Measurements from ENCODE around the gene SMIM13.

The SMIM13 gene

DNA sequence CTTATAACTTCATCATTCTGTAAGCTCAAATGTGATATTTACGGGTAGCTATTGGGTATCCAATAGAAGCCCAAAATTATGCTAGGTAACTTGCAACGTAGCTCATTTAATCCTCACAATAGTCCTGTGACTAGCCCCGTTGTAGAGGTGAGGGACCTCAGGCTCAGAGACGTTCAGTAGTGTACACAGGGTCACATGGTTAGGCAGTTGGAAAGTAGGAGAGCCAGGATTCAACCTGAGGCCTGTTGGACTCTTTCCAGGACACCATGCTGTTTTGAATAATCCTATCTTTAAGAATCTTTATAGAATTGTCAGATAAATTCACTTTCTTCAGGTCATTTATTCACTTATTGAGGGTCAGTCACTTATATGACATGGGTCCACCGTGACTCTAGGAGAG lies 40.3 kb upstream of the SMIM13 start:
- TF ChIP-seq RAD21 (IDR thresholded peaks at IDR 0.05; ENCODE audit: low read depth) = no peak
- no peak for TF ChIP-seq NFIC (IDR thresholded peaks at IDR 0.05)

DNA sequence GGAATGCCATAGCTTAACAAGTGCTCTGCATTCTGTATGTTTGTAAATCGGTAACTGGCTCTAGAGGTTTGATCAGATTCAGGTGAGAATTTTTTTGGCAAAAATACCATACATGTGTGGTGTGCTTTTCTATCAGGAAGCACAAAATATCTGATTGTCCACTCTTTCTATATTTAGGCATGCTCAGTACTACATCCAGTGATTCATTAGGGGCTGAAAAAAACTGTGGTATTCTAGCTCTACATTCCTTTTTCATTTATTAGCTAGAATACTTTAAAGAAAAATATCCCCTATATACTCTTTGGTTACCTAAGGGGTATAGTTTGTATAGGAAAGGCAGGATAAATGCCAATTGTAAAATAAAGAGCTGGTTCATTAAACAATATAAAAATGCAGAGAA lies 38.9 kb upstream of the SMIM13 start:
- TF ChIP-seq FOXM1 (IDR thresholded peaks at IDR 0.05; ENCODE audit: borderline replicate concordance, low read depth) (no peak), TEAD4 (IDR thresholded peaks at IDR 0.05) (no peak), CEBPB (IDR thresholded peaks at IDR 0.05) (no peak), TAF1 (IDR thresholded peaks at IDR 0.05; ENCODE audit: low read depth) (no peak), TCF12 (IDR thresholded peaks at IDR 0.05; ENCODE audit: low read depth) (no peak), YY1 (IDR thresholded peaks at IDR 0.05; ENCODE audit: low read depth) (no peak), NFIC (IDR thresholded peaks at IDR 0.05) (no peak), RAD21 (IDR thresholded peaks at IDR 0.05; ENCODE audit: low read depth) (no peak), EP300 (IDR thresholded peaks at IDR 0.05; ENCODE audit: borderline replicate concordance) (no peak), EGR1 (IDR thresholded peaks at IDR 0.05) (no peak), CREB1 (IDR thresholded peaks at IDR 0.05; ENCODE audit: low read depth) (no peak)
- TF ChIP-seq, protein P1, sequence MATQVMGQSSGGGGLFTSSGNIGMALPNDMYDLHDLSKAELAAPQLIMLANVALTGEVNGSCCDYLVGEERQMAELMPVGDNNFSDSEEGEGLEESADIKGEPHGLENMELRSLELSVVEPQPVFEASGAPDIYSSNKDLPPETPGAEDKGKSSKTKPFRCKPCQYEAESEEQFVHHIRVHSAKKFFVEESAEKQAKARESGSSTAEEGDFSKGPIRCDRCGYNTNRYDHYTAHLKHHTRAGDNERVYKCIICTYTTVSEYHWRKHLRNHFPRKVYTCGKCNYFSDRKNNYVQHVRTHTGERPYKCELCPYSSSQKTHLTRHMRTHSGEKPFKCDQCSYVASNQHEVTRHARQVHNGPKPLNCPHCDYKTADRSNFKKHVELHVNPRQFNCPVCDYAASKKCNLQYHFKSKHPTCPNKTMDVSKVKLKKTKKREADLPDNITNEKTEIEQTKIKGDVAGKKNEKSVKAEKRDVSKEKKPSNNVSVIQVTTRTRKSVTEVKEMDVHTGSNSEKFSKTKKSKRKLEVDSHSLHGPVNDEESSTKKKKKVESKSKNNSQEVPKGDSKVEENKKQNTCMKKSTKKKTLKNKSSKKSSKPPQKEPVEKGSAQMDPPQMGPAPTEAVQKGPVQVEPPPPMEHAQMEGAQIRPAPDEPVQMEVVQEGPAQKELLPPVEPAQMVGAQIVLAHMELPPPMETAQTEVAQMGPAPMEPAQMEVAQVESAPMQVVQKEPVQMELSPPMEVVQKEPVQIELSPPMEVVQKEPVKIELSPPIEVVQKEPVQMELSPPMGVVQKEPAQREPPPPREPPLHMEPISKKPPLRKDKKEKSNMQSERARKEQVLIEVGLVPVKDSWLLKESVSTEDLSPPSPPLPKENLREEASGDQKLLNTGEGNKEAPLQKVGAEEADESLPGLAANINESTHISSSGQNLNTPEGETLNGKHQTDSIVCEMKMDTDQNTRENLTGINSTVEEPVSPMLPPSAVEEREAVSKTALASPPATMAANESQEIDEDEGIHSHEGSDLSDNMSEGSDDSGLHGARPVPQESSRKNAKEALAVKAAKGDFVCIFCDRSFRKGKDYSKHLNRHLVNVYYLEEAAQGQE (IDR thresholded peaks at IDR 0.05; ENCODE audit: low read depth) = no peak
- TF ChIP-seq, protein P2, sequence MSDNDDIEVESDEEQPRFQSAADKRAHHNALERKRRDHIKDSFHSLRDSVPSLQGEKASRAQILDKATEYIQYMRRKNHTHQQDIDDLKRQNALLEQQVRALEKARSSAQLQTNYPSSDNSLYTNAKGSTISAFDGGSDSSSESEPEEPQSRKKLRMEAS (IDR thresholded peaks at IDR 0.05) = no peak

DNA sequence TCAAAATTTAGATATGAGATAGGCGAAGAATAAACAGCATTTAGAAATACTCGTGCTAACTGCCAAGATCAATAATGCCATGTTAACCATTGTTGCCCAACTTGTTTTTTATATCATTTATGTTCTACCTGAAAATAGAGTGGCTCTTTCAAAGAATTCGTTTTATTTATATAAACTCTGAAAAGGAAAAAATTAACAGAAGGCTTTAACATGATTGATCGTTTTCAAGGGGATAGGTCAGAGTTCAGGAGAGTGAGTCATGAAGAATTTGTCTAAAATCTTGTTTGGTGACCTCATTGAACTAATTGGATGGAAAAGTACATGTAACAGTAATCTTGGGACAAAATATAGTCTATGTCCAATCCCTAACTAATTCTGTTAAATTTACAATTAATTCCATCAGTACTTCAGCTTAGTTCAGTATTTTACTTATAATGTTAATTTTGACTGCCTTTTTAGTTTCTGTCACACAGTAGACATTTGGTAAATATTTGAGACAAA lies 38.5 kb upstream of the SMIM13 start:
- TF ChIP-seq YY1 (IDR thresholded peaks at IDR 0.05; ENCODE audit: low read depth) = no peak
- TF ChIP-seq TCF12 (IDR thresholded peaks at IDR 0.05; ENCODE audit: low read depth) = no peak
- TF ChIP-seq EGR1 (IDR thresholded peaks at IDR 0.05) = no peak
- no peak for TF ChIP-seq ZBTB7A (IDR thresholded peaks at IDR 0.05; ENCODE audit: low read depth)
- TF ChIP-seq, protein P1 (IDR thresholded peaks at IDR 0.05; ENCODE audit: low read depth) = no peak
- TF ChIP-seq CREB1 (IDR thresholded peaks at IDR 0.05; ENCODE audit: low read depth) = no peak
- TF ChIP-seq FOXM1 (IDR thresholded peaks at IDR 0.05; ENCODE audit: borderline replicate concordance, low read depth) = no peak
- no peak for TF ChIP-seq CEBPB (IDR thresholded peaks at IDR 0.05)
- TF ChIP-seq EP300 (IDR thresholded peaks at IDR 0.05; ENCODE audit: borderline replicate concordance) = no peak
- no peak for TF ChIP-seq RAD21 (IDR thresholded peaks at IDR 0.05; ENCODE audit: low read depth)
- TF ChIP-seq NFIC (IDR thresholded peaks at IDR 0.05) = no peak
- TF ChIP-seq, protein P3, sequence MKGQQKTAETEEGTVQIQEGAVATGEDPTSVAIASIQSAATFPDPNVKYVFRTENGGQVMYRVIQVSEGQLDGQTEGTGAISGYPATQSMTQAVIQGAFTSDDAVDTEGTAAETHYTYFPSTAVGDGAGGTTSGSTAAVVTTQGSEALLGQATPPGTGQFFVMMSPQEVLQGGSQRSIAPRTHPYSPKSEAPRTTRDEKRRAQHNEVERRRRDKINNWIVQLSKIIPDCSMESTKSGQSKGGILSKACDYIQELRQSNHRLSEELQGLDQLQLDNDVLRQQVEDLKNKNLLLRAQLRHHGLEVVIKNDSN (IDR thresholded peaks at IDR 0.05) = no peak
- TF ChIP-seq TAF1 (IDR thresholded peaks at IDR 0.05; ENCODE audit: low read depth) = no peak
- TF ChIP-seq TEAD4 (IDR thresholded peaks at IDR 0.05) = no peak

DNA sequence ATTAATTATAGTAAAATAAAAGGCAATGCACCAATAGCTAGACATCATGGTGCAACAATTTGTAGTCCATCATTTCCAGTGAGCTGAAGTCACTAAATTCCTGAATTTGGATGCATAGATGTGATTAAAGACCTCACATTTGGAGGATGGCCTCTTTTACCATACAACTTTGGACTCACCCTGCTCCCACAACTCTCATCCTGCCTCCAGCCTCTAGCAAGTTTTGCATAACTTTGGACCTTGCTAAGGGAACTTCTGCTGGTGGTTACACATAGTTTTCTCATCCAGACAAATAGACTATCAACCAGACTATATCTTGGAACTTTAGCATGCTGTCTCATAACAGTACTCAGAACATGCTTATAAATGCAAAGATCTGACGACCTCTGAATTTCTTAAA lies 36.8 kb upstream of the SMIM13 start:
- TF ChIP-seq TCF12 (IDR thresholded peaks at IDR 0.05; ENCODE audit: low read depth) = no peak
- TF ChIP-seq, protein P1 (IDR thresholded peaks at IDR 0.05; ENCODE audit: low read depth) = no peak
- TF ChIP-seq TEAD4 (IDR thresholded peaks at IDR 0.05) = no peak
- no peak for TF ChIP-seq EP300 (IDR thresholded peaks at IDR 0.05; ENCODE audit: borderline replicate concordance)

DNA sequence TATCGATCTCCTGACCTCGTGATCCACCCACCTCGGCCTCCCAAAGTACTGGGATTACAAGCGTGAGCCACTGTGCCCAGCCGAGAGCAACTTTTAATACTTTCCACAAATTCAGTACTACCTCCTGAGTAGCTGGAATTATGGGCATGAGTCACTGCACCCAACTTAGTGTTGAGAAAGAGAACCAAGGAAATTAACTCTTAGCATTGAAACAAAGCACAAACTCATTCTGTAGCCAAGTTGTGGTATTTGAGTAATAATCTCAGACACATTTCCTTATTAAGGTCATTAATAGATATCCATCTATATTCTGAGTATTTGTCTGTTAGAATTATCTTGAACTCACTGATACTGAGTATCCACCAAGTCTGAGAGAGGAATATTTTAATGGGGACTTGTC lies 35.2 kb upstream of the SMIM13 start:
- TF ChIP-seq NFIC (IDR thresholded peaks at IDR 0.05) (no peak), FOXM1 (IDR thresholded peaks at IDR 0.05; ENCODE audit: borderline replicate concordance, low read depth) (no peak), EGR1 (IDR thresholded peaks at IDR 0.05) (no peak)

DNA sequence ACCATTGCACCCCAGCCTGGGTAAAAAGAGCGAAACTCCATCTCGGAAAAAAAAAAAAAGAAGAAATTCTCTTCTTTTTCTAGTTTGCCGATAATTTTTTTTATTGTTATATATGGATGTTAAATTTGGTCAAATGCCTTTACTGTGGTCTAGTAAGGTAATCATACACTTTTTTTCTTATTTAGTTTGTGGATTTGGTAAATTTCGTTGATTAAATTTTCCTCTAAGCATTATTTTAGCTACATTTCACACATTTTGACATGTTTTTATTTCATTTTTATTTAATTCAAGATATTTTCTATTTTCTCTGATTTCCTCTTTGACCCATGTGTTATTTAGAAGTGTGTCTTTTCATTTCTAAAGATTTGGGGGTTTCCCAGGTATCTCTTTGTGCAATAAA lies 31.6 kb upstream of the SMIM13 start:
- TF ChIP-seq CREB1 (IDR thresholded peaks at IDR 0.05; ENCODE audit: low read depth) = no peak
- TF ChIP-seq ZBTB7A (IDR thresholded peaks at IDR 0.05; ENCODE audit: low read depth) = no peak

Measured in Ishikawa (cell line).